GM19324 (cell line): ENCODE data around the gene VGLL3.
"Not testable (repeated sequence)": the region's sequence is repeated elsewhere in the genome, so short reads cannot be mapped to it uniquely, and the experiment has no call there.

Source experiments
- ATAC-seq: cut with Tn5 transposase; IDR thresholded peaks from one replicate; pipeline ENCODE4 v1.9.1; 2021; ENCODE audit warnings: mild to moderate bottlenecking, moderate library complexity; ENCODE audit not compliant: unreplicated experiment, low FRiP score

VGLL3 gene, protein sequence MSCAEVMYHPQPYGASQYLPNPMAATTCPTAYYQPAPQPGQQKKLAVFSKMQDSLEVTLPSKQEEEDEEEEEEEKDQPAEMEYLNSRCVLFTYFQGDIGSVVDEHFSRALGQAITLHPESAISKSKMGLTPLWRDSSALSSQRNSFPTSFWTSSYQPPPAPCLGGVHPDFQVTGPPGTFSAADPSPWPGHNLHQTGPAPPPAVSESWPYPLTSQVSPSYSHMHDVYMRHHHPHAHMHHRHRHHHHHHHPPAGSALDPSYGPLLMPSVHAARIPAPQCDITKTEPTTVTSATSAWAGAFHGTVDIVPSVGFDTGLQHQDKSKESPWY

DNA sequence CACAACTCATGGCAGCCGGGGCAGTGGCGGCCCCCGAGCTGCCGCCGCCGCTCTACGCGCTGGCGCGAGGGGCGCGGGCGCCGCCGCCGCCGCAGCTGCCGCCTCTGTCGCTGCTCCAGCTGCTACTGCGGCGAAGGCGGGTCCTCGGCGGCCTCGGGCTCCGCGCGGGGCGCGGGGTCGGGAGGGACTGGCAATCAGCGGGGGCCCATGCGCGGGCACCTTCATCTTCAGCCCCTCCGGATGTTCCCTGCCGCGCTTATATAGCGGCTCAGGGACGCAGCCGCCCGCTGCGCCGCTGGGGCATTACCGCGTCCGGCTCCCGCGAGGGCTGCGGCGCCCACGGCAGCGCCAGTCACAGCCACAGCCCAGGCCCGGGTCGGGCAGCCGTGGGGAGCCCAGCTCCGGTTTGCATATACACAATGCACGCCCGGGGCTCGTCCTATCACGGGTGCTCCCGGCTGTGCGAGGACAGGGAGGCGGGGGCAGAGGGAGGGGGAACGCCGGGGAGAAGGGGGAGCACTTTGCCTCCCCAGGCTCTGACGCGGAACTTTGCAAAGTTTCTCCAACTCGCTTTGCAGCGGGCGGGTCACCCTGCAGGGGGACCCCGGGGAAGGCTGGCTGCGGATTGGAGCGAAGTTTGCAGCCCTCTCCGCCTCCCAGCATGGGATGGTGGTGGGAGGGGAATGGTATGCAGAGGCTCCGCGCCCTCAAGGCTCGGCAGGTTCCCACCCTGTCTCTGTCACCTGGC, at the start of gene VGLL3:
Gene VGLL3, minus strand, starts transcription at position 416 of the 748 bp plus-strand sequence. Its CDS starts 406 bp downstream, at position 10.
- no peak for ATAC-seq

DNA sequence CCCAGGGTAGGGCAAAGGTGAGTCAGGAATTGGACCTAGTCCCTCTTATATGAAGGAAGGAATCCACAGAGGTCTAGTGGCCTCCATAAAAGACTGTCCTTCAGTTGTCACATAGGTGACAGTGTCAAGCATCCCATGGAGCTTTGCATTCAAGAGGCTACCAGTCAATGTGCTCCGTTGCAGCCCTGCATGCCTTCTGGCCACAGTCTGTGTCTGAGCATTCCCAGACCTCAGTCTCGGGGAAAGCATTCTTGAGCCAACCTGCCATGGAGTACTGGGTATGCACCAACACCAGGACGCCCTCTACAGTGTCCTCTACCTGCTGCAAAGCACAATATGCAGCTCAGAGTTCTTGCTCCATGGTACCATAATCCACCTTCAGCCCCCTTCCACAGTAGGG, 46.7 kb upstream of the VGLL3 start:
- no peak for ATAC-seq

DNA sequence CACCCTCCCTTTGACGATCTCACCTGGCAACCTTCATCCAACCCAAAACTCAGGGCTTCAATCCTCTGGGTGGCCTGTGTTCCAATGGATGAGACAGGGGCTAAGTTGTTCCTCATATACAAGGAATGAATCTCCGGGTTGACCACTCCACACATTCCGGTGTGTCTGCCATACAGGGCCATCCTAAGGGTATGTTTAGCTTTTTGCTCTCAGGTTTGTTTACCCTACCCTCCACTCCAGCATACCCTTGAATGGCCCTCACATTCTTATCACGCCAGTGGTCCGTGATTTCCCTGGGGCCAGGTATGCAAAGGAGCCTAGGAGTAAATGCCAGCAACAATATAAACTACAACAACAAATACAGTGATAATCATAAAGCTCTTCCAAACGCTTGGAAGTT, 45.7 kb upstream of the VGLL3 start:
- ATAC-seq = no peak

DNA sequence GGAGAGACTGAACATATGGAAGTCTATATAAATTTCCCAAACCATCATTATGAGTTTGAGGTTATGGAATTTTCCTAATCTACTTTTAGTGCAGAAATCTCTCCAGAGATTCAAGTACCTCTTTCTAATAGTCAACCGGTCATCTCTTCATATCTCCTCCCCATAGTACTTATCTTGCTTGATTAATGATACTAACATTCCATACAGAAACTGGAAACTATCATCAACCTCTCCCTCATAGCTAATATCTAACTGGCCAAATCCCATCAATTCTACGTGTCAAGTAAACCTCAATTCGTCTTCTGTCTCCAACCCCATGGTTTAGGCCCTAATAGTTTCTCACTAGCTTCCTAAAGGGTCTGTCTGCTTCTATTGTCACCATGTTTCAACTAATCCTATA, 44.4 kb upstream of the VGLL3 start:
- ATAC-seq = no peak

DNA sequence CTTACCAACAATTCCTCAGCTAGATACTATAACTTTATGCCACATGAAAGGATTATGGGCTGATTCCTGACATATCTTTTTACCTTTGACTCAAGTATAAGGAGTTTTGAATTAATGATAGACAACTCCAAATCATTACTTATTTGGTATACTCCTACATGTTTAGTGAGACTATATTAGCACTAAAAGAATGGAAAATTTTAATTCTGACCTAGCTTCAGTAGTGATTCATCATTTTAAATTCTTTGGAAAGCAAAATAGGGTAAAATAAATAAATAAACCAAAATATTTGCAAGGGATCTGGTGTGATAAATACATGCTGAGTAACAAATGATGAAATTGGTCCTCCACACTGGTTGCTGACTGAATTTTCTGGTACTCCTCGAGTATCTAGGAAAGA, 42.3 kb upstream of the VGLL3 start:
- no peak for ATAC-seq

DNA sequence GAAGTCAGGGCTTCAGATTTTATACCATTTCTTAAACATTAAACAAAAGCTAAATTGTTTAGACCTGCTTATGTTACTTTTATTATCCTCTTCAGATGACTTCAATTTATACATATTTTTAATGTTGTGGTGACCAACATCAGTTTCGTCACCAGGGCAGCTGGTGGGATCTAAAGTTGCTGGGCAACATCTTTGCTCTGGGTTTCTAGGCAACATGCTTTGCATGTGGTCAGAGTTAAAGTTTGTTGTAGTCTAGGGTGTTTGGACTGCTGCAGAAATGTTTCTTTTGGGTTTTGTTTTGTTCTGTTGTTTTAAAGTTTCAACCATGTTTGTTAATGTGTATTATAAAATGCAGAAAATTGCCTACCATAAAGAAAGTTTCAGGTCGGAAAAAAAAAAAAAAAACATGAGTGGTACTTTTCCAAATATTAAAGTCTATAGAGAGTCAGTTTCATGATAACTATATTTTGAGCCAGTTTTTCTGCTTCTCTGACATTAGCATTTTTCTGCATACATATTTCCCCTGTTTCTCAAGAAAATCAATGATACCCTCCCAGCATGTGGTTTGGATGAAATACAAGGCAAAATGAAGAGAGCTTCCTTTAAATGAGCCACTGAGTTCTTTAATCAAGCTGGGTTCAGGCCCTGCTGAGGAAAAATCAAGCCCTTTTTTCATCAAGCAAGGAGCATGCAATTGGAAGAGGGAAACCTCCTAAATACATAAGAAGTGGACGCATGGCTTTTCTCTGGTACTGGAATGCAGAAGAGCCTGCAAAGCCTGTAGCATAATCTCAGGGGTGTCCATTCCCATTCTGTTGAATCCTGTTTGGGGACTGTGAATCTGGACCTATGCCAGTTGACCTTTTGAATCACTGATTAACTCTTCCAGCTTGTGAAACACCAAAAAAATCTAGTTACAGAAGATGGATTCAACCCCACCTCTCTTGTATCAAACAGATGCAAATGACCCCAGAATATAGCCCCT, 35.0 kb upstream of the VGLL3 start:
- ATAC-seq = no peak

DNA sequence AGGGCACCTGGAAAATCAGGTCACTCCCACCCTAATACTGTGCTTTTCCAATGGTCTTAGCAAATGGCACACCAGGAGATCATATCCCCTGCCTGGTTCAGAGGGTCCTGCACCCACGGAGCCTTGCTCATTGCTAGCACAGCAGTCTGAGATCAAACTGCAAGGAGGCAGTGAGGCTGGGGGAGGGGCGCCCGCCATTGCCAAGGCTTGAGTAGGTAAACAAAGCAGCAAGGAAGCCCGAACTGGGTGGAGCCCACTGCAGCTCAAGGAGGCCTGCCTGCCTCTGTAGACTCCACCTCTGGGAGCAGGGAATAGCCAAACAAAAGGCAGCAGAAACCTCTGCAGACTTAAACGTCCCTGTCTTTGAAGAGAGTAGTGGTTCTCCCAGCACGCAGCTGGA, 26.4 kb upstream of the VGLL3 start:
- ATAC-seq = not testable (repeated sequence)

DNA sequence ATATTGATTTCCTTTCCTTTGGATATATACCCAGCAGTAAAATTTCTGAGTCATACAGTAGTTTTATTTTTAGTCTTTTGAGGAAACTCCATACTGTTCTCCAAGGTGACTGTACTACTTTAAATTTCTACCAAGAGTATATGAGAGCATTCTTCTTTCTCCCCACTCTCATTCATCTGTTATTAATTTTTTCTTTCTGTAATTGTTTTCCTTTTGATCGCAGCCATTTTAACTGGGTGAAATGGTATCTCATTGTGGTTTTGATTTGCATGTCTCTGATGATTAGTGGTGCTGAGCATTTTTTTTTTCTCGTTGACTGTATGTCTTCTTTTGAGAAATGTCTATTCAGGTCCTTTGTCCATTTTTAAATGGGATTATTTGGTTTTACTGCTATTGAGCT, 18.3 kb upstream of the VGLL3 start:
- no peak for ATAC-seq

DNA sequence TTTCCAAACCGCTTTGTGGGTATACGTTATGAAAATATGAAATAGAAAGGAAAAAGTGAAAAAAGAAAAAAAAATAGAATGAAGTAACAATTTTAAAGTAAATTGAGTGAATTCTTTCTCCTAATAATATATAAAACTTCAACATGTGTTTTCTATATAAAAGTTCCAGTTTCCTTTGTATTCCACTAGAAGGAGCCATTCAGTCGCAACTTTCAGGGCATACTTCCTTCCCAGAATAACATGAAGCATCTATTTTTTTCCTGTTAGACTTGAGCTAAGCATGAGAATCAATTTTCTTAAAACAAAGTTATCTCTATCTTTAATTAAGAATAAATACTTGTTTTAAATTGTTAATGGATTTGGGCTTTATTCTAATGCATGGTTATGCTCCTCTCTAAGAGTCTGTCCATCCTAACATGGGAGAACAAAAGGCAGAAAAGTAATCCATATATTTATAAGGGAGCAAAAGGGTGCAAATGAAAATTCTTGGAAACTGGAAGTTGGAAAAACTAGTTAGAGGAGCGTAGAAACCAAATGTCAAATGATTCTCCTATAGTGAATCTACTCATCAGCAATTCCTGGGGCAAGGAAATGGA, 16.0 kb upstream of the VGLL3 start:
- no peak for ATAC-seq

DNA sequence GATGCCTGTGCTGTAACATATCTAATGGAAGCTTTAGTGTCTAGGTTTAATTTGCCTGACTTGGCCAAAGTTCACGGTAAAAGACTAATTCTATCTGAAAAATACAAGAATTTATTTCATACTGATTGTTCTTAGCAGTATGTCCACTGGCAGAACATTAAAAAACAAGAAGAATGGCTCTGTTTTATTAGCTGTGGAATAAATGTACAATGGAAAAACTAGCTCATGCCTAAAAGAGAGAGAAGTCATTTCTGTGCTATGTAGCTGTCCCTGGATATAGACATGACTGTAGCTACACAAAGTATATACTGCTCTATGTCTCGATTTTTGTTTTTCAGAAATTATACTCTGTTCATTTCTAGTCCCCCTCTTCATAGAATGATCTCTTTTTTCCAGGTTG, 13.9 kb upstream of the VGLL3 start:
- no peak for ATAC-seq

DNA sequence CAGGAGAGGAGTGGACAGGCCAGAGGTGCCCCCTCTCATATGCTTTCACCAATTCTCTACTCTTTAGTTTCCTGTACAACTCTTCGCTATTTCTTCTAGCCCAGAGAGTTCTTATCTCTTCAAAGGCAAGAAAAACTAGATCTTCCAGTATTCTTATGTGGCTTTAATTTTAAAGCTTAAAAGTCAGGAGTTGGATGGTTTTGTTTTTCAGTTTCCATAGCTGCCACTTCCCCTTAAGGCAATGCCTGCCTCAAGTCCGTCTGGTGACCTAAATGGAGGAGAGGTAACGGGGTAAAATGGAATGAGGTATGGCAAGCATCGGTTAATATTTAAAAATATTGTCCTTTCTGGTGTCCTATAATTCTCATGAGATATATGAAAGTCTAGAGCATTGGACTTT, 11.4 kb upstream of the VGLL3 start:
- ATAC-seq = no peak

DNA sequence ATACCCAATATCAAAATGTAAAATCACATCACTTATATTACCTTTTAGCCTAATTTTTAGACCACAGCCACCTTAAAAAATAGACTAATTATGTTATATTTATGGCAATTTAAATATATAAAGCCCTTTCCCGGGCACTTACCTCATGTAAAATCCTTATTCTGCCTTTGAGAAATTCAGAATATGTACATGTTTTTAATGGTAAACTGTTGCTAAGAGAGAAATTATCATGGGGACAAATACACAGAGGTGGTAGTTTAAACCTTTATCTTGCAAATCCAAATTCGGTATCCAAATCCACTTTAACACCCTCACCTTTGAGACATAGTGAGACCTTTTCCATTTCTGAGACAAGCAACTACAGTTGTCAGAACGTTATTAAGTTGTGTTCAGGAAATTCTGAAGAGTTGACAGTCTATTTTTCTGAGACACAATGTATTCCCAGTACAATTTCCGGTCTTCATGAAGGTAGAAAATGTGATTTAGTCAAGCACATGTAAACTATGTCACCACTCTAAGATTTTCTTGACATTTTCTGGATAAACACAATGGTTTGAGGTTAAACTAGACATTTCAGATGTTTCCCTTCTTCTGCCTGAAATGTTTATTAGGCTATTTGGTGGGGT, 10.6 kb upstream of the VGLL3 start:
- no peak for ATAC-seq

DNA sequence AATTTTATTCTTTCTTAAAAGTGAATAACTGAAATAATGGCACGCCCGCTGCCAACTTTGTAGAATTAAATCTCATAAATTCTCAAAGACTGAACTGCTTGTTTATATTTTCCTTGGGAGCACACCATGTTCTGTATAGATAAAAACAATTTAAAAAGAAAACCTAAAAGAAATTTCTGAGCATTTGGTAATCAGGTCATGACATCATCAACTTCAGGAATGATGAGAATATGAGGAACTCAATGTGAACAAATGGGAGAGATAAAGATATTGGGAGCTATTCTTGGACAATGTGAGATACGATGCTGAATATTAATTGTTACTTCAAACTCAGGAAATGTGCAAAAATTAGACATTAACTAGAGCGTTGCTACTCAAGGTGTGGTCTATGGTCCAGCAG, 10.0 kb upstream of the VGLL3 start:
- ATAC-seq = no peak

DNA sequence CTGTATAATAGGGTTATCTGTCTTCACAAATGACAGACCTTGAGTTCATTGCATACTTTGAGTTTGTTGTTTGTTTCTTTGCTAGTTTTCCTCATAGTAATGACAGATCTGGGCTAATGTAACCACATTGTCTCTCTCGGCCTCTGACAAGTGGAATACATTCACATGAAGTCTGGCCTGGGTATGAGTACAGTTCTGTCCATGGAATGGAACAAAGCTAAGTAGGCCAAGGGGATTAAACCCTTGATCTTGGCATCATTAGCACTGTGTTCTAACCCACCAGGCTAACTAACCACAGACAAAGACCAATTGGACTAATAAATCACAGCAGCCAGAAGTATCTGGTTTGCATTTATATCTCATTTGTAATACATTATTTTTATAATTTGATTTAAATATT, 7.6 kb upstream of the VGLL3 start:
- no peak for ATAC-seq

DNA sequence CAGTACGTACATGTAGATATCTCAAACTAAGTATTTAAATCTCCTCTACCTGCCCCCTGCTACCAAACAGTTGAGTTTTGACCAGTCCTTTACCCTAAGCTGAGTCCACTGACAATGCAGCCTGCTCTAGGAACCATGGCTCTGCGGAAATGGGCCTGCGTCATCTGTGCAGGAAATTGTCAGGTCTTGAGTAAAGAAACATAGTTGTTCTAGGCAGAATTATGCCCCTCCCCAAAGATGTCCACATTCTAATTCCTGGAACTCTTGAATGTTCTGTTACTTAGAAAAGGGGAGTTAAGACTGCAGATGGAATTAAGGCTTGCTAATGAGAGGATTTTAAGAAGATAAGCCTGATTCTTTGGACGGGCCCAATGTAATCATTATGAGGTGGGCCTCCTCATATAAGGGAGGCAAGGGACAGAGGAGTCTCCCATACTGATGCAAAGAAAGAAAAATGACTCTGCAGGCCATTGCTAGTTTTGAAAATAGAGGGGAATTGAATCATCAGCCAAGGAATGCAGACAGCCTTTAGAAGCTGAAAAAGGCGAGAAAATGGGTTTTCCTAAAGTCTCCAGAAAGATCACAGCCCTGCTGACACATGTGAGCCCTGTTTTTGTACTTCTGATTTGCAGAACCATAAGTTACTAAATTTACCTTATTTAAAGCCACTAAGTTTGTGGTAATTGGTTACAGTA, 5.5 kb upstream of the VGLL3 start:
- no peak for ATAC-seq

DNA sequence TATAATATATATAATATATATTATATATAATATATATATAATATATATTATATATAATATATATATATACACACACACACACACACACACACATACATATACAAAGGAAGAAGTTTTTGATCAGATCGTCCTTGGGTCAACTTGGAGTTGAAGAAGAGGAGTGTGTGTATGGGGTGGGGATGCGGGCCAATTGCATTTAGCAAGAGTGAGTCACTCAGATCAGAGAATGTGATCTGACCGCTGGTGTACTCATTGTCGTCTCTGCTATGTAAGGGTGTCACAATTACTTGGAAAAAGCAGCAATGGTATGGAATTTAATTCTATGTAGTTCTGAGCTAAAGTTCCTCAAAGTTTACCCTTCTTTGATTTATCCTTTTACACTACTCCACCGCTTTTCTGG, 4.6 kb upstream of the VGLL3 start:
- ATAC-seq = no peak

DNA sequence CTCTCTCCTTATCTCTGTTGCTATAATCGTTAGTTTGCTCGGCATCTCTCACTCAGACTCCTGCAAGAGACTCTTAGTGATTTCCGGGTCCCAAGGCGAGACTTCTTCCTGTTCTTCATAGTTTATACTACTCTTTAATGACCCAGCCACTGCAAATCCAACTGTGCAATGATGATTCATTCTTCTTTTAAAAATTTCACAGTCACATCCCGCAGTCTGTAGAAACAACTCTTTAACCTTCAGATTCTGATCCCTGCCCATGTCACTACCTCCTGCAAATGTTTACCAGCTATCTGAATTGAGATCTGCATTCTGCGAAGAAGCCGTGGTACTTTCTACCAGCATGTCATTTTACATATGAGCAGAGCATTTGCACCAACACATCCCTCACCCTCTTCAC, 2.8 kb upstream of the VGLL3 start:
- ATAC-seq = no peak

DNA sequence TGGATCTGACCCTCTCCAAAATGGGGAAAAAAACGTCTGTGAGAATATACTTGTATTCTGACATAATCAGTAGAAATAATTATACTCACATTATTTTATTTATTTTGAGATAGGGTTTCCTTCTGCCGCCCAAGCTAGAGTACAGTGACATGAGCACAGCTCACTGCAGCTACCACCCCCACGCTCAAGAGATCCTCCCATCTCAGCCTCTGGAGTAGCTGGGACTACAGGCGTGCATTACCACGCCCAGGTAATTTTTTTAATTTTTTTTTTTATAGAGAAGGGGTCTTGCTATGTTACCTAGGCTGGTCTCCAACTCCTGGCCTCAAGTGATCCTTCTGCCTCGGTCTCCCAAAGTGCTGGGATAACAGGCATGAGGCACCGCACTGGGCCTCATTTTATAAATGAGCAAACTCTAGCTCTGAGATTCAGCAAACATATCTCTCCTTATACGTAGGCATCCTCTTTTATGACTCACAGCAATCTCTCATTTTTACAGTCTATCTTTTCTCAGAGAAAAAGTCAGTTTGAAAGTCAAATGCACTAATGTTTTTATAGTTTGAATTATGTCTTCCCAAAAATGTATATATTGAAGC, 989 bp upstream of the VGLL3 start:
- no peak for ATAC-seq

DNA sequence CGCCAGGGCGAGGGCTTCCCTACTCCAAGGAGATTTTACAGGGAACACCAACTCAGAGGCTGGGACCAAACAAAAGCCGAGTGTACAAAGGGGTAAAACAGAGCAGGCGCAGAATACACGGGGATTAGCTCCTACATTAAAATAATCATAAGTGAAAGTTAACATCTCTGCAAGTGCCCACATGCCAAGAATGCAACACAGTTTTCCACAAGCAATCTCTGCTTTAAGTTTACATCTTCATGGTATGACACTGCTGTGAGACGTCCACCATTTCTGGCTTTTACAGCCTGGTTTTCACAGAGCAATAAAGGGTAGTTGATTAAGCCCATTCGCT, 500 bp upstream of the VGLL3 start:
- ATAC-seq = no peak
